GM12878 (cell line): ENCODE measurements around the gene CNN1. TPM values are rescaled to one million over a fixed set of nuclear protein-coding genes. Genes with fewer than 3 reads are reported as not detected.

Experiments used
- BCL11A ChIP-seq: IDR thresholded peaks from 2 replicates; pipeline ENCODE4 v1.6.1; 2011; ENCODE audit warnings: low read depth, low read length
- BCL3 ChIP-seq: IDR thresholded peaks from 2 replicates; pipeline ENCODE4 v1.6.1; 2011; ENCODE audit warnings: borderline replicate concordance, low read depth, mild to moderate bottlenecking, moderate library complexity, low read length; ENCODE audit not compliant: insufficient read depth, poor library complexity, severe bottlenecking
- CREB1 ChIP-seq: IDR thresholded peaks from 2 replicates; pipeline ENCODE4 v1.6.1; 2012; ENCODE audit warnings: low read depth, mild to moderate bottlenecking, inconsistent platforms
- GATAD2B ChIP-seq: fragments of 450-650 bp; conservative IDR thresholded peaks from 2 replicates; pipeline ENCODE4 v1.6.1; 2017; ENCODE audit warnings: low read depth, mild to moderate bottlenecking, moderate library complexity
- MLLT1 ChIP-seq: fragments of 450-650 bp; IDR thresholded peaks from 2 replicates; pipeline ENCODE4 v1.6.1; 2016; ENCODE audit warnings: mild to moderate bottlenecking
- NBN ChIP-seq: fragments of 450-650 bp; IDR thresholded peaks from 2 replicates; pipeline ENCODE4 v1.6.1; 2016
- NR2C2 ChIP-seq: IDR thresholded peaks from 2 replicates; pipeline ENCODE4 v1.6.1; 2011; ENCODE audit warnings: borderline replicate concordance, low read depth; ENCODE audit not compliant: control insufficient read depth, insufficient read length
- PKNOX1 ChIP-seq: fragments of 450-650 bp; IDR thresholded peaks from 2 replicates; pipeline ENCODE4 v1.6.1; 2016; ENCODE audit warnings: mild to moderate bottlenecking
- POU2F2 ChIP-seq: IDR thresholded peaks from 3 replicates; pipeline ENCODE4 v1.6.1; 2011; ENCODE audit warnings: low read depth, mild to moderate bottlenecking, low read length, borderline replicate concordance
- RB1 ChIP-seq: fragments of 450-650 bp; formaldehyde crosslinking; IDR thresholded peaks from 2 replicates; pipeline ENCODE4 v1.6.1; 2017; ENCODE audit warnings: mild to moderate bottlenecking, borderline replicate concordance
- SUPT20H ChIP-seq: IDR thresholded peaks from 2 replicates; pipeline ENCODE4 v1.6.1; 2011; ENCODE audit warnings: low read depth, mild to moderate bottlenecking, low read length, moderate library complexity, borderline replicate concordance; ENCODE audit not compliant: control insufficient read depth
- YBX1 ChIP-seq: fragments of 450-650 bp; IDR thresholded peaks from 2 replicates; pipeline ENCODE4 v1.6.1; 2016; ENCODE audit warnings: antibody characterized with exemption
- polyA plus RNA-seq, 11 experiments: library from polyadenylated mRNA; depleted of rRNA in 4 of 11; unstranded in 6 of 11; stranded (reverse) in 5 of 11; fragments of >200 nt; fragmentation: Nextera tagmentation in 4 of 11; fragmentation: Illumina TruSeq in 1 of 11; extraction: Ambion mirVana in 4 of 11; extraction: Trizol in 1 of 11; gene quantifications; 1 replicate in 1 of 11; 2 replicates in 10 of 11; pipeline versions ENCODE4 v1.2.1 to v1.2.3, GENCODE V29; 2011 to 2016; ENCODE audit warnings: inconsistent platforms in 2 of 11, missing spikeins in 2 of 11, low read depth in 1 of 11
- total RNA-seq, 4 experiments: library from RNA; depleted of rRNA in 3 of 4; stranded (reverse); fragments of >200 nt in 3 of 4; fragmentation: Illumina TruSeq in 1 of 4; extraction: Trizol in 1 of 4; gene quantifications; 2 replicates each; pipeline versions ENCODE4 v1.2.1 to v1.2.3, GENCODE V29; 2013 to 2021
- TF ChIP-seq, protein P1 (sequence below): IDR thresholded peaks from 2 replicates; pipeline ENCODE4 v1.6.1; 2011; ENCODE audit warnings: borderline replicate concordance, low read depth, mild to moderate bottlenecking, moderate library complexity, mixed read lengths, low read length; ENCODE audit not compliant: insufficient read depth; ENCODE audit errors: extremely low read length
- TF ChIP-seq, protein P2 (sequence below): fragments of 450-650 bp; IDR thresholded peaks from 2 replicates; pipeline ENCODE4 v1.6.1; 2017; ENCODE audit warnings: mild to moderate bottlenecking
- TF ChIP-seq, protein P3 (sequence below): IDR thresholded peaks from 2 replicates; pipeline ENCODE4 v1.6.1; 2012; ENCODE audit warnings: low read length, inconsistent platforms
- TF ChIP-seq, protein P4 (sequence below), 3 experiments: IDR thresholded peaks in 2 of 3; conservative IDR thresholded peaks in 1 of 3; 2 replicates each; pipeline ENCODE4 v1.5.1; 2011; ENCODE audit warnings: low read depth in 3 of 3, low read length in 3 of 3, mild to moderate bottlenecking in 3 of 3, control low read depth in 2 of 3, moderate library complexity in 2 of 3, inconsistent platforms in 1 of 3, mixed read lengths in 1 of 3; ENCODE audit not compliant: control insufficient read depth in 2 of 3, insufficient read depth in 1 of 3; ENCODE audit errors: extremely low read depth in 1 of 3

CNN1 gene
- total and polyA plus RNA-seq, 10 of the 15 experiments (the other 5 are each of a cell fraction or from before 2014, with no cell fraction given), result 0.03 to 0.58 (median 0.22) TPM; not detected in 1

DNA sequence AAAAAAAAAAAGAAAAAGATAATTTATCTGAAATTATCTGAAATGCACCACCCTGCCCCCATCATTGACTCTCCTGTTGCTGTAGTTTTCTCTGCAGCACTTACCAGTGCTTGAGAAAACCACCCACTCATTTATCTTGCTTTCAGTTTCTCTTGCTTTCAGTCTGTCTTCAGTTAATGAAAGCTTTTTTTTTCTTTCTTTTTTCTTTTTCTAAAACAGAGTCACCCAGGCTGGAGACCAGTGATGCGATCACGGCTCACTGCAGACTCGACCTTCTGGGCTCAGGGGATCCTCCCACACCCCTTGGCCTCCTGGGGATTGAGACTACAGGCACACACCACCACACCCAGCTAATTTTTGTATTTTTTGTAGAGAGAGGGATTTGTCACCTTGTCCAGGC, 43.1 kb downstream of the CNN1 start (continued):
- TF ChIP-seq, protein P1, sequence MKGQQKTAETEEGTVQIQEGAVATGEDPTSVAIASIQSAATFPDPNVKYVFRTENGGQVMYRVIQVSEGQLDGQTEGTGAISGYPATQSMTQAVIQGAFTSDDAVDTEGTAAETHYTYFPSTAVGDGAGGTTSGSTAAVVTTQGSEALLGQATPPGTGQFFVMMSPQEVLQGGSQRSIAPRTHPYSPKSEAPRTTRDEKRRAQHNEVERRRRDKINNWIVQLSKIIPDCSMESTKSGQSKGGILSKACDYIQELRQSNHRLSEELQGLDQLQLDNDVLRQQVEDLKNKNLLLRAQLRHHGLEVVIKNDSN, result no peak
- TF ChIP-seq SUPT20H, result no peak
- TF ChIP-seq, protein P2, sequence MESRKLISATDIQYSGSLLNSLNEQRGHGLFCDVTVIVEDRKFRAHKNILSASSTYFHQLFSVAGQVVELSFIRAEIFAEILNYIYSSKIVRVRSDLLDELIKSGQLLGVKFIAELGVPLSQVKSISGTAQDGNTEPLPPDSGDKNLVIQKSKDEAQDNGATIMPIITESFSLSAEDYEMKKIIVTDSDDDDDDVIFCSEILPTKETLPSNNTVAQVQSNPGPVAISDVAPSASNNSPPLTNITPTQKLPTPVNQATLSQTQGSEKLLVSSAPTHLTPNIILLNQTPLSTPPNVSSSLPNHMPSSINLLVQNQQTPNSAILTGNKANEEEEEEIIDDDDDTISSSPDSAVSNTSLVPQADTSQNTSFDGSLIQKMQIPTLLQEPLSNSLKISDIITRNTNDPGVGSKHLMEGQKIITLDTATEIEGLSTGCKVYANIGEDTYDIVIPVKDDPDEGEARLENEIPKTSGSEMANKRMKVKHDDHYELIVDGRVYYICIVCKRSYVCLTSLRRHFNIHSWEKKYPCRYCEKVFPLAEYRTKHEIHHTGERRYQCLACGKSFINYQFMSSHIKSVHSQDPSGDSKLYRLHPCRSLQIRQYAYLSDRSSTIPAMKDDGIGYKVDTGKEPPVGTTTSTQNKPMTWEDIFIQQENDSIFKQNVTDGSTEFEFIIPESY, result no peak
- TF ChIP-seq MLLT1, result peak; percentile 79
- peak; percentile 78 for TF ChIP-seq BCL3
- peak; percentile 58 for TF ChIP-seq BCL11A
- peak; percentile 77; the same call in 1 of the 2 replicates for TF ChIP-seq PKNOX1
- TF ChIP-seq POU2F2, result peak; percentile 50; the same call in 1 of the 3 replicates
- TF ChIP-seq, protein P3, sequence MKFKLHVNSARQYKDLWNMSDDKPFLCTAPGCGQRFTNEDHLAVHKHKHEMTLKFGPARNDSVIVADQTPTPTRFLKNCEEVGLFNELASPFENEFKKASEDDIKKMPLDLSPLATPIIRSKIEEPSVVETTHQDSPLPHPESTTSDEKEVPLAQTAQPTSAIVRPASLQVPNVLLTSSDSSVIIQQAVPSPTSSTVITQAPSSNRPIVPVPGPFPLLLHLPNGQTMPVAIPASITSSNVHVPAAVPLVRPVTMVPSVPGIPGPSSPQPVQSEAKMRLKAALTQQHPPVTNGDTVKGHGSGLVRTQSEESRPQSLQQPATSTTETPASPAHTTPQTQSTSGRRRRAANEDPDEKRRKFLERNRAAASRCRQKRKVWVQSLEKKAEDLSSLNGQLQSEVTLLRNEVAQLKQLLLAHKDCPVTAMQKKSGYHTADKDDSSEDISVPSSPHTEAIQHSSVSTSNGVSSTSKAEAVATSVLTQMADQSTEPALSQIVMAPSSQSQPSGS, result peak; percentile 69
- peak; percentile 52; the same call in 1 of the 2 replicates for TF ChIP-seq RB1
- TF ChIP-seq YBX1, result peak; percentile 87
- peak; percentile 74; the same call in 1 of the 2 replicates for TF ChIP-seq GATAD2B
- no peak for TF ChIP-seq NR2C2
- peak; percentile 96 for TF ChIP-seq NBN
- TF ChIP-seq, protein P4, sequence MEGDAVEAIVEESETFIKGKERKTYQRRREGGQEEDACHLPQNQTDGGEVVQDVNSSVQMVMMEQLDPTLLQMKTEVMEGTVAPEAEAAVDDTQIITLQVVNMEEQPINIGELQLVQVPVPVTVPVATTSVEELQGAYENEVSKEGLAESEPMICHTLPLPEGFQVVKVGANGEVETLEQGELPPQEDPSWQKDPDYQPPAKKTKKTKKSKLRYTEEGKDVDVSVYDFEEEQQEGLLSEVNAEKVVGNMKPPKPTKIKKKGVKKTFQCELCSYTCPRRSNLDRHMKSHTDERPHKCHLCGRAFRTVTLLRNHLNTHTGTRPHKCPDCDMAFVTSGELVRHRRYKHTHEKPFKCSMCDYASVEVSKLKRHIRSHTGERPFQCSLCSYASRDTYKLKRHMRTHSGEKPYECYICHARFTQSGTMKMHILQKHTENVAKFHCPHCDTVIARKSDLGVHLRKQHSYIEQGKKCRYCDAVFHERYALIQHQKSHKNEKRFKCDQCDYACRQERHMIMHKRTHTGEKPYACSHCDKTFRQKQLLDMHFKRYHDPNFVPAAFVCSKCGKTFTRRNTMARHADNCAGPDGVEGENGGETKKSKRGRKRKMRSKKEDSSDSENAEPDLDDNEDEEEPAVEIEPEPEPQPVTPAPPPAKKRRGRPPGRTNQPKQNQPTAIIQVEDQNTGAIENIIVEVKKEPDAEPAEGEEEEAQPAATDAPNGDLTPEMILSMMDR (IDR thresholded peaks at IDR 0.05 in 2 of 3, conservative IDR thresholded peaks at IDR 0.05 in 1 of 3; ENCODE audit: control insufficient read depth in 2 of 3, extremely low read depth in 1 of 3, insufficient read depth in 1 of 3, low read depth in 3 of 3, low read length in 3 of 3), result no peak
- peak; percentile 75 for TF ChIP-seq CREB1
